ENCODE results near the gene FAAP100.
A peak's percentile ranks its signal among the peaks of the same experiment; 100 is the strongest.

Gene FAAP100

GRCh38 chr17:81564778-81565177 lies 12.6 kb upstream of the FAAP100 start:
- Histone ChIP-seq H3K4me3 (replicated peaks; ENCODE audit: insufficient read depth, low read length) (no peak overlapping the region), H3K27me3 (ENCODE audit: insufficient read depth, poor library complexity, severe bottlenecking) (no peaks in the 10 kb centered on the region), H3K27ac (replicated peaks) (peak overlapping the region; percentile 77)
- DNase-seq (ENCODE audit: low read depth in 1 of 2, low spot score in 1 of 2) = no peak
- TF ChIP-seq SPI1 (IDR thresholded peaks at IDR 0.05; ENCODE audit: borderline replicate concordance, low read depth) = peak; percentile 67
- TF ChIP-seq, protein P1, sequence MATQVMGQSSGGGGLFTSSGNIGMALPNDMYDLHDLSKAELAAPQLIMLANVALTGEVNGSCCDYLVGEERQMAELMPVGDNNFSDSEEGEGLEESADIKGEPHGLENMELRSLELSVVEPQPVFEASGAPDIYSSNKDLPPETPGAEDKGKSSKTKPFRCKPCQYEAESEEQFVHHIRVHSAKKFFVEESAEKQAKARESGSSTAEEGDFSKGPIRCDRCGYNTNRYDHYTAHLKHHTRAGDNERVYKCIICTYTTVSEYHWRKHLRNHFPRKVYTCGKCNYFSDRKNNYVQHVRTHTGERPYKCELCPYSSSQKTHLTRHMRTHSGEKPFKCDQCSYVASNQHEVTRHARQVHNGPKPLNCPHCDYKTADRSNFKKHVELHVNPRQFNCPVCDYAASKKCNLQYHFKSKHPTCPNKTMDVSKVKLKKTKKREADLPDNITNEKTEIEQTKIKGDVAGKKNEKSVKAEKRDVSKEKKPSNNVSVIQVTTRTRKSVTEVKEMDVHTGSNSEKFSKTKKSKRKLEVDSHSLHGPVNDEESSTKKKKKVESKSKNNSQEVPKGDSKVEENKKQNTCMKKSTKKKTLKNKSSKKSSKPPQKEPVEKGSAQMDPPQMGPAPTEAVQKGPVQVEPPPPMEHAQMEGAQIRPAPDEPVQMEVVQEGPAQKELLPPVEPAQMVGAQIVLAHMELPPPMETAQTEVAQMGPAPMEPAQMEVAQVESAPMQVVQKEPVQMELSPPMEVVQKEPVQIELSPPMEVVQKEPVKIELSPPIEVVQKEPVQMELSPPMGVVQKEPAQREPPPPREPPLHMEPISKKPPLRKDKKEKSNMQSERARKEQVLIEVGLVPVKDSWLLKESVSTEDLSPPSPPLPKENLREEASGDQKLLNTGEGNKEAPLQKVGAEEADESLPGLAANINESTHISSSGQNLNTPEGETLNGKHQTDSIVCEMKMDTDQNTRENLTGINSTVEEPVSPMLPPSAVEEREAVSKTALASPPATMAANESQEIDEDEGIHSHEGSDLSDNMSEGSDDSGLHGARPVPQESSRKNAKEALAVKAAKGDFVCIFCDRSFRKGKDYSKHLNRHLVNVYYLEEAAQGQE (IDR thresholded peaks at IDR 0.05; ENCODE audit: insufficient replicate concordance, low read depth) = no peak

GRCh38 chr17:81563861-81564586 lies 11.9 kb upstream of the FAAP100 start:
- TF ChIP-seq POLR2AphosphoS5 (IDR thresholded peaks at IDR 0.05; ENCODE audit: low read depth) (0 out of 2 replicates have a peak, but pooled peaks have one; percentile 47), CTCF (IDR thresholded peaks at IDR 0.05; ENCODE audit: insufficient read depth, low read length) (no peak)
- Histone ChIP-seq H3K27me3 (ENCODE audit: insufficient read depth, poor library complexity, severe bottlenecking) (no peaks in the 10 kb centered on the region), H3K4me3 (replicated peaks; ENCODE audit: insufficient read depth, low read length) (no peak overlapping the region), H3K27ac (replicated peaks) (peak overlapping the region; percentile 77)
- DNase-seq (ENCODE audit: low read depth in 1 of 2, low spot score in 1 of 2) = peak; percentile 88 to 93

- peak overlapping the region; percentile 64 for H3K27ac ChIP-seq (replicated peaks)
- DNase-seq (ENCODE audit: low read depth in 1 of 2, low spot score in 1 of 2) = no peak
- TF ChIP-seq, protein P1 (IDR thresholded peaks at IDR 0.05; ENCODE audit: insufficient replicate concordance, low read depth) = no peak
- TF ChIP-seq POLR2AphosphoS5 (IDR thresholded peaks at IDR 0.05; ENCODE audit: low read depth) (no peak), CTCF (IDR thresholded peaks at IDR 0.05; ENCODE audit: insufficient read depth, low read length) (no peak), GABPA (IDR thresholded peaks at IDR 0.05; ENCODE audit: low read depth) (no peak), SPI1 (IDR thresholded peaks at IDR 0.05; ENCODE audit: borderline replicate concordance, low read depth) (no peak)
- no peak overlapping the region for H3K4me3 ChIP-seq (replicated peaks; ENCODE audit: insufficient read depth, low read length)
- no peaks in the 10 kb centered on the region for H3K27me3 ChIP-seq (ENCODE audit: insufficient read depth, poor library complexity, severe bottlenecking)
Measured at GRCh38 chr17:81561494-81561885, 9.3 kb upstream of the FAAP100 start.

GRCh38 chr17:81558941-81559806 lies 7.0 kb upstream of the FAAP100 start:
- no peaks in the 10 kb centered on the region for H3K27me3 ChIP-seq (ENCODE audit: insufficient read depth, poor library complexity, severe bottlenecking)
- DNase-seq (ENCODE audit: low read depth in 1 of 2, low spot score in 1 of 2) = peak; percentile 51 to 60
- peak; percentile 75 for TF ChIP-seq CTCF (IDR thresholded peaks at IDR 0.05; ENCODE audit: insufficient read depth, low read length)
- TF ChIP-seq POLR2AphosphoS5 (IDR thresholded peaks at IDR 0.05; ENCODE audit: low read depth) = peak; percentile 53; the same call in 1 of the 2 replicates
- TF ChIP-seq, protein P1 (IDR thresholded peaks at IDR 0.05; ENCODE audit: insufficient replicate concordance, low read depth) = no peak
- H3K4me3 ChIP-seq (replicated peaks; ENCODE audit: insufficient read depth, low read length) = no peak overlapping the region
- H3K27ac ChIP-seq (replicated peaks) = peak overlapping the region; percentile 56

Data from HL-60 (cell line).